ENCODE results near the gene EXOSC9. TPM values are rescaled to one million over a fixed set of nuclear protein-coding genes. Genes with fewer than 3 reads are reported as not detected.
A peak's percentile ranks its signal among the peaks of the same experiment; 100 is the strongest.

Gene EXOSC9
- total RNA-seq, 1 donor from 2014 or later: 58.8 TPM

GRCh38 chr4:121794505-121795188 is 6.5 kb upstream of the EXOSC9 start:
- H3K4me3 Mint-ChIP-seq: no peak overlapping the region
- no peaks in the 10 kb centered on the region for H3K36me3 Mint-ChIP-seq (ENCODE audit: low read depth)
- H3K9me3 Mint-ChIP-seq: no peaks in the 10 kb centered on the region
- no peak overlapping the region for H3K27ac Mint-ChIP-seq (ENCODE audit: unreplicated experiment)
- no peak for TF ChIP-seq CTCF (conservative IDR thresholded peaks at IDR 0.05)
- H3K27me3 Mint-ChIP-seq (ENCODE audit: low read depth): peaks cover 3% of the 10 kb centered on the region
- no peak for DNase-seq (ENCODE audit: low read depth, low spot score)
- H3K4me1 Mint-ChIP-seq: peaks cover 8% of the 10 kb centered on the region

- Mint-ChIP-seq H3K4me3 (no peak overlapping the region), H3K27ac (ENCODE audit: unreplicated experiment) (peak overlapping the region; percentile 3), H3K27me3 (ENCODE audit: low read depth) (no peaks in the 10 kb centered on the region), H3K9me3 (no peaks in the 10 kb centered on the region), H3K4me1 (peaks cover 23% of the 10 kb centered on the region), H3K36me3 (ENCODE audit: low read depth) (peaks cover 3% of the 10 kb centered on the region)
- TF ChIP-seq CTCF (conservative IDR thresholded peaks at IDR 0.05): no peak
- no peak for DNase-seq (ENCODE audit: low read depth, low spot score)
Observed at GRCh38 chr4:121796283-121796682, 4.8 kb upstream of the EXOSC9 start.

- Mint-ChIP-seq H3K27ac (ENCODE audit: unreplicated experiment) (no peak overlapping the region), H3K9me3 (no peaks in the 10 kb centered on the region), H3K36me3 (ENCODE audit: low read depth) (peaks cover 6% of the 10 kb centered on the region), H3K4me3 (peak overlapping the region; percentile 97), H3K27me3 (ENCODE audit: low read depth) (no peaks in the 10 kb centered on the region), H3K4me1 (peaks cover 39% of the 10 kb centered on the region)
- DNase-seq (ENCODE audit: low read depth, low spot score): no peak
- TF ChIP-seq CTCF (conservative IDR thresholded peaks at IDR 0.05): no peak
Observed at GRCh38 chr4:121799208-121799823, 1.8 kb upstream of the EXOSC9 start.

GRCh38 chr4:121799867-121800501 is 1.1 kb upstream of the EXOSC9 start:
- TF ChIP-seq CTCF (conservative IDR thresholded peaks at IDR 0.05): no peak
- H3K36me3 Mint-ChIP-seq (ENCODE audit: low read depth): peaks cover 6% of the 10 kb centered on the region
- H3K9me3 Mint-ChIP-seq: no peaks in the 10 kb centered on the region
- no peak for DNase-seq (ENCODE audit: low read depth, low spot score)
- no peaks in the 10 kb centered on the region for H3K27me3 Mint-ChIP-seq (ENCODE audit: low read depth)
- peaks cover 39% of the 10 kb centered on the region for H3K4me1 Mint-ChIP-seq
- H3K4me3 Mint-ChIP-seq: peak overlapping the region; percentile 97
- no peak overlapping the region for H3K27ac Mint-ChIP-seq (ENCODE audit: unreplicated experiment)

- Mint-ChIP-seq H3K27ac (ENCODE audit: unreplicated experiment) (peak overlapping the region; percentile 99), H3K9me3 (no peaks in the 10 kb centered on the region)
Observed at GRCh38 chr4:121800638-121800960, 524 bp upstream of the EXOSC9 start.

More at GRCh38 chr4:121800638-121800960, 524 bp upstream of the EXOSC9 start:
- peak overlapping the region; percentile 97 for H3K4me3 Mint-ChIP-seq
- DNase-seq (ENCODE audit: low read depth, low spot score): no peak
- H3K27me3 Mint-ChIP-seq (ENCODE audit: low read depth): no peaks in the 10 kb centered on the region
- H3K4me1 Mint-ChIP-seq: peaks cover 39% of the 10 kb centered on the region
- no peak for TF ChIP-seq CTCF (conservative IDR thresholded peaks at IDR 0.05)
- peaks cover 6% of the 10 kb centered on the region for H3K36me3 Mint-ChIP-seq (ENCODE audit: low read depth)

Data from neural crest cell (in vitro differentiated cells).